SK-N-MC (cell line): ENCODE data around the gene SIDT2.

ENCODE experiments used
- DNase-seq: peaks from one replicate; pipeline ENCODE4 v3.0.0-alpha.2; 2011; ENCODE audit warnings: low read depth, low spot score
- H3K27ac ChIP-seq: fragments of 200-600 bp; sonication (generic); 2 replicates; pipeline ENCODE4 v1.5.1; 2016; ENCODE audit warnings: mixed run types
- H3K36me3 ChIP-seq: fragments of 200-600 bp; sonication (generic); 2 replicates; pipeline ENCODE4 v1.6.1; 2017; ENCODE audit warnings: antibody characterized with exemption, low read length, mixed read lengths; ENCODE audit not compliant: insufficient read depth
- H3K4me3 ChIP-seq: fragments of 200-600 bp; sonication (generic); 2 replicates; pipeline ENCODE4 v1.5.1; 2016
- H3K9ac ChIP-seq: fragments of 200-600 bp; sonication (generic); 2 replicates; pipeline ENCODE4 v1.8.0; 2017; ENCODE audit warnings: mixed run types, mixed read lengths; ENCODE audit not compliant: insufficient read length
- H3K9me3 ChIP-seq: fragments of 200-600 bp; sonication (generic); 2 replicates; pipeline ENCODE4 v1.6.1; 2017; ENCODE audit warnings: low read depth, mild to moderate bottlenecking, antibody characterized with exemption, low read length, moderate library complexity, mixed read lengths
- EZH2 ChIP-seq: fragments of 200-600 bp; sonication (generic); IDR thresholded peaks from one replicate; pipeline ENCODE4 v1.6.1; 2017; ENCODE audit warnings: antibody characterized with exemption
- FOXP2 ChIP-seq: optimal IDR thresholded peaks from 2 replicates; pipeline ENCODE3; 2011; ENCODE audit warnings: mild to moderate bottlenecking, moderate library complexity; ENCODE audit not compliant: insufficient read depth; ENCODE audit errors: extremely low read length, control extremely low read depth
- POLR2AphosphoS5 ChIP-seq: IDR thresholded peaks from 2 replicates; pipeline ENCODE4 v1.6.1; 2012; ENCODE audit warnings: mild to moderate bottlenecking, low read depth, low read length, borderline replicate concordance

SIDT2 gene

GRCh38 chr11:117169736-117170135 lies 8.8 kb upstream of the SIDT2 start:
- DNase-seq = no peak
- Histone ChIP-seq H3K9me3 (no peaks in the 10 kb centered on the region), H3K4me3 (no peak overlapping the region), H3K36me3 (peaks cover 66% of the 10 kb centered on the region), H3K9ac (no peak overlapping the region), H3K27ac (no peak overlapping the region)
- TF ChIP-seq FOXP2 (no peak), POLR2AphosphoS5 (no peak), EZH2 (no peak)

GRCh38 chr11:117170210-117170609 lies 8.3 kb upstream of the SIDT2 start:
- Histone ChIP-seq H3K36me3 (peaks cover 64% of the 10 kb centered on the region), H3K27ac (no peak overlapping the region), H3K9ac (no peak overlapping the region), H3K4me3 (no peak overlapping the region), H3K9me3 (no peaks in the 10 kb centered on the region)
- no peak for DNase-seq
- TF ChIP-seq POLR2AphosphoS5 (no peak), FOXP2 (no peak), EZH2 (no peak)

GRCh38 chr11:117171007-117171403 lies 7.5 kb upstream of the SIDT2 start:
- Histone ChIP-seq H3K9ac (no peak overlapping the region), H3K9me3 (no peaks in the 10 kb centered on the region), H3K27ac (no peak overlapping the region), H3K36me3 (peaks cover 56% of the 10 kb centered on the region), H3K4me3 (no peak overlapping the region)
- TF ChIP-seq POLR2AphosphoS5 (no peak), EZH2 (no peak), FOXP2 (no peak)
- DNase-seq = no peak

- TF ChIP-seq FOXP2 (no peak), POLR2AphosphoS5 (no peak), EZH2 (no peak)
Measured at GRCh38 chr11:117171404-117172061, 7.0 kb upstream of the SIDT2 start.

GRCh38 chr11:117172724-117173421 lies 5.7 kb upstream of the SIDT2 start:
- H3K4me3 ChIP-seq = no peak overlapping the region
- no peak for DNase-seq
- H3K27ac ChIP-seq = peak overlapping the region; percentile 65; the same call in 1 of the 2 replicates
- H3K9me3 ChIP-seq = no peaks in the 10 kb centered on the region
- TF ChIP-seq EZH2 (no peak), FOXP2 (no peak), POLR2AphosphoS5 (no peak; the same call in 1 of the 2 replicates)
- peaks cover 37% of the 10 kb centered on the region for H3K36me3 ChIP-seq
- no peak overlapping the region for H3K9ac ChIP-seq

More at GRCh38 chr11:117171404-117172061, 7.0 kb upstream of the SIDT2 start:
- H3K9me3 ChIP-seq = no peaks in the 10 kb centered on the region
- no peak overlapping the region for H3K4me3 ChIP-seq
- no peak overlapping the region for H3K9ac ChIP-seq
- H3K36me3 ChIP-seq = peaks cover 51% of the 10 kb centered on the region
- H3K27ac ChIP-seq = no peak overlapping the region
- no peak for DNase-seq

GRCh38 chr11:117175104-117175503 lies 3.4 kb upstream of the SIDT2 start:
- TF ChIP-seq FOXP2 (no peak), POLR2AphosphoS5 (no peak), EZH2 (no peak)
- Histone ChIP-seq H3K9ac (no peak overlapping the region), H3K27ac (no peak overlapping the region)

GRCh38 chr11:117175781-117176180 lies 2.8 kb upstream of the SIDT2 start:
- no peak for TF ChIP-seq FOXP2
- no peak for TF ChIP-seq POLR2AphosphoS5
- no peak for TF ChIP-seq EZH2
- H3K27ac ChIP-seq = peak overlapping the region; percentile 14; the same call in 1 of the 2 replicates

More at GRCh38 chr11:117175104-117175503, 3.4 kb upstream of the SIDT2 start:
- H3K36me3 ChIP-seq = peaks cover 19% of the 10 kb centered on the region
- DNase-seq = no peak
- no peak overlapping the region for H3K4me3 ChIP-seq
- H3K9me3 ChIP-seq = no peaks in the 10 kb centered on the region

GRCh38 chr11:117176186-117176585 lies 2.4 kb upstream of the SIDT2 start:
- Histone ChIP-seq H3K36me3 (peaks cover 9% of the 10 kb centered on the region; the same call in 1 of the 2 replicates), H3K27ac (no peak overlapping the region), H3K9ac (no peak overlapping the region), H3K9me3 (no peaks in the 10 kb centered on the region), H3K4me3 (no peak overlapping the region)
- DNase-seq = no peak
- TF ChIP-seq FOXP2 (no peak), POLR2AphosphoS5 (no peak), EZH2 (no peak)

More at GRCh38 chr11:117175781-117176180, 2.8 kb upstream of the SIDT2 start:
- Histone ChIP-seq H3K9me3 (no peaks in the 10 kb centered on the region), H3K36me3 (peaks cover 13% of the 10 kb centered on the region), H3K9ac (no peak overlapping the region), H3K4me3 (no peak overlapping the region)
- no peak for DNase-seq
